ENCODE data around the gene DLEC1.
A peak's percentile ranks its signal among the peaks of the same experiment; 100 is the strongest.
"Not testable (repeated sequence)": the region's sequence is repeated elsewhere in the genome, so short reads cannot be mapped to it uniquely, and the experiment has no call there.

The DLEC1 gene

DNA sequence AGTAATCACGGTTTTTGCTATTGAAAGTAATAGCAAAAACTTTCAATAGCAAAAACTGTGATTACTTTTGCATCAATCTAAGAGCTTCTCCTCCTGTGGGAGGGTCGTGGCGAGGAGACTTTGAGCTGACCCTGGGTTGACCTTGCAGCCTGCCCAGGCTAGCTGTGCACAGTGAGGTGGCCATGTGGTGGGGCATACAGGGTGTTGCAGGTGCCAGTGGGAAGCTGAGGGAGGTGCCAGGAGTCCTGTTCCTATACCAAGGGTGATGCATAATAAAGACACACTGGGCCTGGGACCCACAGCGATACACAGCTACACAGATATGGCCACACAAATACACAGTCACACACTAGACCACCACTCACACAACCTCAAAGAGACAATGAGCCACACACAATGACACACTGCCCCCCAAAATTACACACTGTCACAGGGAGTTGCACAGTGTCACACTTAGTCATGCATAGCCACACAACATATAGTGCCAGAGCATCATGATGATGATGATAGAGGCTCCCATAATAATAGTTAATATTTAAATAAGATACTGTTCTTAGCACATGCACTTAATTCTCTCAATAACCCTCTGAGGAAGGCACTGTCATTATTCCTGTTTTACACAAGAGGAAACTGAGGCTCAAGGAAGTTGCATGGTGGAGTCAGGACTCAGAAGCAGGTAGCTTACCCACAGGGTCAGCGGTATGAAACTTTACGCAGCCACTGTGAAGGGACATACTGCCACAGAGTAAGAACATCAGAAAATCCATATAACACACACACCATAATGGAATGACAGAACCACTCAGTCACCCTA, 15.9 kb upstream of the DLEC1 start:
- Histone ChIP-seq H3K9me3 (ENCODE audit: low read length) (no peaks in the 10 kb centered on the region), H3K4me1 (ENCODE audit: insufficient read depth, low read length) (peaks cover 7% of the 10 kb centered on the region), H3K36me3 (ENCODE audit: insufficient read depth, low read length) (peaks cover 15% of the 10 kb centered on the region), H3K9ac (ENCODE audit: low read length) (no peak overlapping the region), H3K27me3 (ENCODE audit: control insufficient read depth in 1 of 2, insufficient read depth in 2 of 2, low read length in 2 of 2) (no peaks in the 10 kb centered on the region), H3K27ac (ENCODE audit: low read depth, low read length) (no peak overlapping the region), H3K4me3 (ENCODE audit: low read depth in 1 of 2, low read length in 2 of 2) (peak overlapping the region in 1 of 2 donors; percentile 87)

DNA sequence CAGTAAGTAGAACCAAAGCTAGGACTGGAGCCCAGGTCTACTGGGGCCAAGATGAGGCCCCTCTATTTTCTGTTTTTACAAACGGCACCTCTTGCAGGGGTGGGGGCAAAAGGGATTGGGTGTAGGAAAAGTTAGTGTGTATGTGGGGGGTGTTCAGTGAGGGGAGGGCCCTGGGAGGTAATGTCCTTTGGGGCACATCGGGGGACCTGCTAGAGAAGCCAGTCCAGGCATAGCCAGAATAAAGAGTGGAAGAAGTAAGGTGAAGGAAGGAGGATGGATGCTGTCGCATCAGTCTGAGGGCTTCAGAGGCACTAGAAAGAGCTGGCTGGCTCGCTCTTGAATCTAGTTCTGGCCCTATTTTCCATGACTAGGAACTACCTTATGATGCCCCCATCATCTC, 12.2 kb upstream of the DLEC1 start:
- Histone ChIP-seq H3K36me3 (ENCODE audit: insufficient read depth, low read length) (no peaks in the 10 kb centered on the region), H3K27ac (ENCODE audit: low read depth, low read length) (no peak overlapping the region), H3K4me3 (ENCODE audit: low read depth in 1 of 2, low read length in 2 of 2) (no peak overlapping the region), H3K4me1 (ENCODE audit: insufficient read depth, low read length) (peaks cover 24% of the 10 kb centered on the region), H3K27me3 (ENCODE audit: control insufficient read depth in 1 of 2, insufficient read depth in 2 of 2, low read length in 2 of 2) (no peaks in the 10 kb centered on the region), H3K9ac (ENCODE audit: low read length) (no peak overlapping the region), H3K9me3 (ENCODE audit: low read length) (no peaks in the 10 kb centered on the region)

DNA sequence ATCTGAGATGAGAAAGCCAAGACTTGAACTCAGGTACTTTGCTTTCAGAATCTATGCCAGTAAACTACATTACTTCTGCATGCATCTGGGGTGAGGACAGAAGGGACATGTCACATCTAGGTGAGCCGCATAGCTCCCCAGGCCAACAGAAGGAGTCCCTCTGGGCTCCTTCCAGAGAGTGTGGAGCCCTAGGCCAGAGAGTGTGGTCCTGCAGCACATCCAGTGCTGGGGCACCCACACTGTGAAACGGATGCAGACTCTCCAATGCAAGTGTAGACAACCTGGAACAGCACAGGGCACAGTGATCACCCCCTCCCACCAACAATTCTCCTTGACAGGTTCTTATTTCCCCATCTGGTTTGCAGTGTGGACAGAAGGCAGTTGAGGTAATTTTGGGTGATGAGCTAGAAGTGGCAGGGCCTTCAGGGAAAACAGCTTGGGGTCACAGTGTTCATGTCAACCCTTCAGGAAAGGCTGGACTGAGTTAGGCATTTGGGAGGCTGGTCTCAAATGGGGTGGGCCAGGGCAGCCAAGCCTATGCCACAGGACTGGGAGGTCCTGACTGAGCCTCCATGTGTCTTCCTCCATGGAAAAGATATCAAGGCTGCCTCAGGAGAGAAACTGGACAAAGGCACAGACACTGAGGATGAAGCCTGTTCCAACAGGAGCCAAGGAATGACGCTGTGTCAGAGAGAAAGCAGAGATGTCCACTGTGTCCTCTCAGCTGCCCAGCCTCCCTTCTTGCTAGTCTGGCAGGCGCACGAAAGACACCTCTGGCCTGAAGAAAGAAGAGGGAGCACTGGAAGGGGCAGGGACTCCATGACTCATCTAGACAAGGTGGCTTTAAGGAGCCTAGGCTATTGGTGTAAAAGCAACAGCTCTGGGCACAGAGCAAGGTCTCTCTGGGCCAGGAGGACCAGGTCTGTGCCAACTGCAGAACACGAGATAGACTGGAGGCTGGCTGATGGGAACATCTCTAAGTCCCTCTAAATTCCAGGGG, 11.2 kb upstream of the DLEC1 start:
- Histone ChIP-seq H3K4me3 (ENCODE audit: low read depth in 1 of 2, low read length in 2 of 2) (no peak overlapping the region), H3K27ac (ENCODE audit: low read depth, low read length) (no peak overlapping the region), H3K9me3 (ENCODE audit: low read length) (no peaks in the 10 kb centered on the region), H3K4me1 (ENCODE audit: insufficient read depth, low read length) (peaks cover 24% of the 10 kb centered on the region), H3K27me3 (ENCODE audit: control insufficient read depth in 1 of 2, insufficient read depth in 2 of 2, low read length in 2 of 2) (no peaks in the 10 kb centered on the region), H3K9ac (ENCODE audit: low read length) (no peak overlapping the region), H3K36me3 (ENCODE audit: insufficient read depth, low read length) (no peaks in the 10 kb centered on the region)

GRCh38 chr3:38028621-38029361, 10.2 kb upstream of the DLEC1 start:
- Histone ChIP-seq H3K27ac (ENCODE audit: low read depth, low read length) (peak overlapping the region; percentile 49), H3K4me1 (ENCODE audit: insufficient read depth, low read length) (peaks cover 24% of the 10 kb centered on the region), H3K27me3 (ENCODE audit: control insufficient read depth in 1 of 2, insufficient read depth in 2 of 2, low read length in 2 of 2) (no peaks in the 10 kb centered on the region), H3K9ac (ENCODE audit: low read length) (no peak overlapping the region), H3K4me3 (ENCODE audit: low read depth in 1 of 2, low read length in 2 of 2) (peak overlapping the region; percentile 45 to 56), H3K9me3 (ENCODE audit: low read length) (no peaks in the 10 kb centered on the region), H3K36me3 (ENCODE audit: insufficient read depth, low read length) (no peaks in the 10 kb centered on the region)

DNA sequence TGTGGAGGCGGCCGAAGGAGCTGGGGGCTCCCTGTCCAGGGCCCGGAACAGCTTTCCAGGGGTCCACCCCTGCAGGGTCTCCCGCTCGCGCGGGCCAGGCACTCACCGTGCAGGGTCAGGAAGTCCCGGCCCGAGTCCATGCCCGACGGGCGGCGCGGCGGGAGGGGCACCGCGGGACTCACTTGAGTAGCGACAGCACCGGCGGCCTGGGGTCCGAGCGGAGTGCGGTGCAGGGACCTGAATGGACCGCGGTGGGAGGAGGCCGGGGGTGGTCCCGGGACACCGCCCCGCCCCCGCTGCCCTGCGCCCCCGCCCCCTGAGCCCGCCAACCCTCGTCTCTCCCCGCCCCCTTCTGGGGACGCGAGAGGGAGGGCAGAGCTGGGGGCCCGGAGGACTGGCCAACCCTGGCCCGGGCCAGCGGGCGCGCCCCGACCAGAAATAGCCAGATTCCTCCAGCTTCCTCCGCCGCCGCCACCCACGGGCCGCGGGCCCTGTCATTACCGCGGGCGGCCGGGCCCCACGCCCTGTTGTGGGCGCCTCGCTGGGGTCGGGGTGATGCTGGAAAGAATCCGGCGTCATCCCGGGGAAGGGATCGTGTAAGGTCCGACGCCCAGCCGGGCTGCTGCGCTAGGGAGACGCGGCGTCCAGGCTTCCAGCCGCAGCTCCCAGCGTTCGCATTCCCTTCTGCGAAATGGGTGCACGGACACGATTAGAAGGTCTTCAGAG, 9.4 kb upstream of the DLEC1 start, which contains the start of gene PLCD1:
Gene PLCD1, minus strand, starts transcription at position 243 of the 726 bp plus-strand sequence. Its CDS starts 103 bp downstream, at position 140.
- H3K9ac ChIP-seq (ENCODE audit: low read length): peak within 1 kb of the TSS; percentile 39
- H3K9me3 ChIP-seq (ENCODE audit: low read length): no peaks in the 10 kb centered on the region
- no peaks in the 10 kb centered on the region for H3K36me3 ChIP-seq (ENCODE audit: insufficient read depth, low read length)
- peak within 1 kb of the TSS; percentile 58 for H3K27ac ChIP-seq (ENCODE audit: low read depth, low read length)
- peaks cover 24% of the 10 kb centered on the region for H3K4me1 ChIP-seq (ENCODE audit: insufficient read depth, low read length)
- no peaks in the 10 kb centered on the region for H3K27me3 ChIP-seq (ENCODE audit: control insufficient read depth in 1 of 2, insufficient read depth in 2 of 2, low read length in 2 of 2)
- peak within 1 kb of the TSS; percentile 56 to 66 for H3K4me3 ChIP-seq (ENCODE audit: low read depth in 1 of 2, low read length in 2 of 2)

GRCh38 chr3:38030126-38031021, 8.6 kb upstream of the DLEC1 start:
- Histone ChIP-seq H3K27ac (ENCODE audit: low read depth, low read length) (peak overlapping the region; percentile 58), H3K9ac (ENCODE audit: low read length) (peak overlapping the region; percentile 39), H3K4me1 (ENCODE audit: insufficient read depth, low read length) (peaks cover 24% of the 10 kb centered on the region)

DNA sequence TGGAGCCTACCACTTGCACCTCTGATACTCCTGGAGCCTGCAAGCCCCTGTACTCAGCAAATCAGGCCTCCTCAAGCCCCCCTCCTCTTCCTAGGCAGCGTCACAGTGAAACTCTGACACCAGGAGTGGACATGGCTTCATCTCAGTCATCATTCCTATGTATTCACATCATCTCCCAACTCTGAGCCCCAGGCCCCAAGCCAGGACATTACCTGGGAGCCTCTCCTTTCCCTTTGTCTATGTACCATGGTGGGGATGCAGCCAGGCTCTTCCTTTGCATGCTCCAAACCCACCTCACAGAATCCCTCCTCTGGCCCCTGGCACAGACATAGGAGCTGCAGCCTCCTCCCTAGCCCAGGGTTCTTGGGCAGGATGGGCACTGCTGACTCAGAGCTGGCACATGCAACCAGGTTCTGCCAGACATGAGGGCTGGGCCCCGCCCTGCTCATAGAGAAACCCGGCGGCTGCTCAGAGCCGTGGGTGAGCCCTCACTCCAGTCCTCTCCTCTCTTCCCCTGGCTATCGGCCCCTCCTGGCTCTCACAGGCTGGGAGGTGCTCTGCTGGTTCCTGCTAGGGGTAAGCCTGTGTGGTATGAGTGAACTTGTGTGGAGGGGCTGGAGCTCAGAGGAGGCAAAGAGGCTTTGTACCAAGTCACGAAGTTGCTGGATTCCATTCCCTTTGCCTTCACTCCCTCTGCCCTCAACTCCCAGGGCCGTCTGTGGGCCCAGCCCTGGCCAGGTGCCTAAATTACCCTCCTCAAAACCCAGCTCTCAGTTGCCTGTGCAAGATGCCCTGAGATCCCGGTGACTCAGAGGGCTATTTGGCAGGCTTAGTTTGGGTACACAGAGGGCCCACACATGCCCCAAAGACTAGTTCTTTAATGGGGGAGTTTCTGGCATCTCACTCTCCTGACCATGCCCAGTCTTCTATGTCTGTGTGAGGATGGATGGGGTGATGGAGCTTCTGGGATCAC, 7.7 kb upstream of the DLEC1 start:
- no peak overlapping the region for H3K4me3 ChIP-seq (ENCODE audit: low read depth in 1 of 2, low read length in 2 of 2)
- no peaks in the 10 kb centered on the region for H3K36me3 ChIP-seq (ENCODE audit: insufficient read depth, low read length)
- H3K27ac ChIP-seq (ENCODE audit: low read depth, low read length): peak overlapping the region; percentile 58
- H3K9me3 ChIP-seq (ENCODE audit: low read length): no peaks in the 10 kb centered on the region
- no peaks in the 10 kb centered on the region for H3K27me3 ChIP-seq (ENCODE audit: control insufficient read depth in 1 of 2, insufficient read depth in 2 of 2, low read length in 2 of 2)
- H3K9ac ChIP-seq (ENCODE audit: low read length): no peak overlapping the region
- H3K4me1 ChIP-seq (ENCODE audit: insufficient read depth, low read length): peaks cover 17% of the 10 kb centered on the region

More at GRCh38 chr3:38030126-38031021, 8.6 kb upstream of the DLEC1 start:
- no peaks in the 10 kb centered on the region for H3K36me3 ChIP-seq (ENCODE audit: insufficient read depth, low read length)
- H3K9me3 ChIP-seq (ENCODE audit: low read length): no peaks in the 10 kb centered on the region
- H3K27me3 ChIP-seq (ENCODE audit: control insufficient read depth in 1 of 2, insufficient read depth in 2 of 2, low read length in 2 of 2): no peaks in the 10 kb centered on the region
- peak overlapping the region; percentile 56 to 66 for H3K4me3 ChIP-seq (ENCODE audit: low read depth in 1 of 2, low read length in 2 of 2)

GRCh38 chr3:38032328-38032865, 6.6 kb upstream of the DLEC1 start:
- Histone ChIP-seq H3K4me3 (ENCODE audit: low read depth in 1 of 2, low read length in 2 of 2) (no peak overlapping the region), H3K9ac (ENCODE audit: low read length) (no peak overlapping the region), H3K27me3 (ENCODE audit: control insufficient read depth in 1 of 2, insufficient read depth in 2 of 2, low read length in 2 of 2) (no peaks in the 10 kb centered on the region), H3K4me1 (ENCODE audit: insufficient read depth, low read length) (peaks cover 17% of the 10 kb centered on the region), H3K9me3 (ENCODE audit: low read length) (no peaks in the 10 kb centered on the region), H3K36me3 (ENCODE audit: insufficient read depth, low read length) (no peaks in the 10 kb centered on the region), H3K27ac (ENCODE audit: low read depth, low read length) (no peak overlapping the region)

DNA sequence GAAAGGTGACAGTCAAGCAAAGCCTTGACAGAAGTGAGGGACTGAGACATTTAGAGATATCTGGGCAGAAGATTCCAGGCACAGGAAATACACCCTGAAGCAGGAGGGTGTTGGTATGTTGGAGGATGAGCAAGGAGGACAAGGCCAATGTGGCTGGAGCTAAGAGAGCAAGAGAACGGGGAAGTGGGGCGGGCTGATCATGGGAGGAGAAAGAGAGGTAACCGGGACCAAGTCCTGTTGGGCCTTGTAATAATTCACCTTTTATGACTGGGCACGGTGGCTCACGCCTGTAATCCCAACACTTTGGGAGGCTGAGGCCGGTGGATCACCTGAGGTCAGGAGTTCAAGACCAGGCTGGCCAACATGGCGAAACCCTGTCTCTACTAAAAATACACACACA, 5.4 kb upstream of the DLEC1 start:
- not testable (repeated sequence) for H3K27me3 ChIP-seq (ENCODE audit: control insufficient read depth in 1 of 2, insufficient read depth in 2 of 2, low read length in 2 of 2); H3K9ac ChIP-seq (ENCODE audit: low read length); H3K9me3 ChIP-seq (ENCODE audit: low read length); H3K27ac ChIP-seq (ENCODE audit: low read depth, low read length); H3K36me3 ChIP-seq (ENCODE audit: insufficient read depth, low read length); H3K4me3 ChIP-seq (ENCODE audit: low read depth in 1 of 2, low read length in 2 of 2)
- H3K4me1 ChIP-seq (ENCODE audit: insufficient read depth, low read length): peaks cover 17% of the 10 kb centered on the region
